Stimulated activated CD4-positive, alpha-beta T cell treated with anti-CD3 and anti-CD28 coated beads, Interleukin-1b, Interleukin-23, amount 100 ng/mL, for 24 hours (primary cell): Measurements from ENCODE around the gene METTL26.
"Not testable (repeated sequence)": the region's sequence is repeated elsewhere in the genome, so short reads cannot be mapped to it uniquely, and the experiment has no call there.

Experiments used
- DNase-seq, 4 experiments: peaks; one replicate each; pipeline ENCODE4 v3.0.0-alpha.2; 2020; ENCODE audit warnings: low read depth in 4 of 4, low spot score in 1 of 4

The METTL26 gene

GRCh38 chr16:598823-599739 lies 37.0 kb downstream of the METTL26 start:
- no peak for DNase-seq

GRCh38 chr16:597655-598054 lies 38.5 kb downstream of the METTL26 start:
- DNase-seq = not testable (repeated sequence)

DNA sequence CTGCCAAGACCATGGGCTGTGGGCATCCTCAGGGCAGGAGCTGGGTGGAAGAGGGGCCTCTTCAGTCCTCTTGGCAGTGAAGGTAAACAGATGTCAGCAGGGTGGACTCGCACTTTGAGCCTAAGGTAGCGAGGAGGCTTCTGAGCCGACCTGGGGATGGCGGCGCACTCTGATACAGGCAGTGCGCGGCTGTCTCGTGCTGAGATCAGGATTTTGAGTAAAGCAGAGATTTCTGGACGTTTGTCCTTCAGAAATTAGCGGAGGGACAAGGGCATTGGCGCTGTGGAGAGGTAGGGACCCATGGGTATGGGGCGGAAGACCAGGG lies 39.4 kb downstream of the METTL26 start:
- no peak for DNase-seq

GRCh38 chr16:595942-596735 lies 40.0 kb downstream of the METTL26 start:
- no peak for DNase-seq

GRCh38 chr16:595094-595528 lies 41.0 kb downstream of the METTL26 start:
- no peak for DNase-seq

- DNase-seq = no peak
Measured at GRCh38 chr16:593807-594206, 42.3 kb downstream of the METTL26 start.

DNA sequence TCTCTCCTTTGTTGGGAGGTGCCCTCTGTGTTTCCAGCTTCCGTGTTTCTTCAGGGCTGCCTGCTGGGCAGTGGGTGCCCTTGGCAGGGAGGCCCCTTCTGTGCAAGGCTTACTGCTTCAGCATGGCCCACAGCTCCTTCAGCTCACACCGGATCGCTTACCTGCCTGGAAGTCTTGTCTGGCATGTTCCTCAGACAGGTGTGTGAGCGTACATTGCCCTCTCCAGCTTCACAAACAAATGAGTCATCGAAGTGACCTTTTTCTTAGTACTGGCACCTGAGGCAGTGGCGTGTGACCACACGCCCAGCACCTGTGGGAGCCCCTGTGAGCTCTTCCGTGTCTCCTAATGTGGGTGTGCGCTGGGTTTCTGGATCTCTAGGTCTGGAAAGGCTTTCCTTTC lies 42.7 kb downstream of the METTL26 start:
- no peak for DNase-seq

DNA sequence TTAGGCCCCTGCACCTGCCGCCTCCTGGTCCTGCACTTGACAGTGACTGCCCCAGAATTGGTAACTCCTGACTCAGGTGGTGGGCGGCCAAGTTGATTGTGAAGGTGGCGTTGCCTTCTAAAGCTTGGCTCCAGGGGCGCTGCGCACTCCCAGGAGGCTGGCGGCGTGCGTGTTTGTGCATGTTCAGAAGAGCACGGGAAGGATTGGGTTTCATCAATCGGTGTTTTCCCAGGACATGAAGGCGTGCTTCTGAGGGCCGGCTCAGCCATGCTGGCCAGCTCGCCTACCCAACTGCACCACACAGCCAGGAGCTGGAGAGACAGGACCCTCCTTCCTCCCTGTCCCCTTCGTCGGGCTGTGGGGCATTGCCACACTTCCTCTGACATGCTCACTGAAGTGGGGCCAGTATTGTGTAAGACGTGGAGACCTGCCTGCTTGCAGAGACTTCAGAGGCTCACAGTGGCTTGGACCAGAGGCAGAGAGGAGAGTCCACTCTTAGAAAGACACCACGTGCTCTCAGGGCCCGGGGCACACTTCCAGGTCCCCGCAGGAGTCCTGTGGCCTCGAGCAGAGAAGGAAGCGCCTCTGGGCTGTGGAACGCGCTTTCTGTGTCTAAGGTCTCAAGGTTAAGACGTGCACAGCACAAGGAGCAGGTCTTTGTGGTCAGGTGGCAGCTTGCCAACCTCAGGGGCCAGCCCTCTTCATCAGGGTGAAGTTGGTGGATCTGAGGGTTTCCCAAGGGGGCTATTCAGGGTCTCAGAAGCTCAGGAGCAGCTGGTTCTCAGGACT lies 43.4 kb downstream of the METTL26 start:
- DNase-seq = no peak

DNA sequence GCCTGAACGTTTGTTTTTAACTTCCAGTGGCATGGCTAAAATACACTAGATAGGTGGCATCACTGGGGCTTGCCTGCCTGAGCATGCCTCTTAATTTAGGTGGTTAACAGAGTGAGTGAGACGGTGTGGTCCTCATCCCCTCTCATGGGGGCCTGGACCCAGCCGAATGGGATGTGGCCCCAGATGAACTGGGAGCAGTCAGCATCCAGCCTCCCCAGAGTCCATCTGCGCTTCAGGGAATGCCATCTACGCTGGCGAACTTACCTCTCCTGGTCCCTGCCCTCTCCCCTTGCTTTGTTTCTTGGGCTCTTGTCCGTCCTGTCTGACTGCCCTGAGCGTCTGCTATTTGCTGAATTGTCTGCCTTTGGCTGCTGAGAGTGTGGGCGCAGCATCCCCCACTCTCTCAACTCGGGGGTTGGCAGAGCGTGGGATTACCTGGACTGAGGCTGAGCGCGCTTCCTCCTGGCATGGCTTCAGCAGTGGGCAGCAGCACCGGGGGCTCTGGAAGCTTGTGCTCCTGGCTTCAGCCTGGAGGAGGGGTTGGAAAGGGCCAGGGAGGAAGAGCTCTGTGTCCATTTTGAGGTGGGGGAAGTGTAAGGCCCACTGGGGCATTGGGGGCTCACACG lies 44.1 kb downstream of the METTL26 start:
- no peak for DNase-seq

DNA sequence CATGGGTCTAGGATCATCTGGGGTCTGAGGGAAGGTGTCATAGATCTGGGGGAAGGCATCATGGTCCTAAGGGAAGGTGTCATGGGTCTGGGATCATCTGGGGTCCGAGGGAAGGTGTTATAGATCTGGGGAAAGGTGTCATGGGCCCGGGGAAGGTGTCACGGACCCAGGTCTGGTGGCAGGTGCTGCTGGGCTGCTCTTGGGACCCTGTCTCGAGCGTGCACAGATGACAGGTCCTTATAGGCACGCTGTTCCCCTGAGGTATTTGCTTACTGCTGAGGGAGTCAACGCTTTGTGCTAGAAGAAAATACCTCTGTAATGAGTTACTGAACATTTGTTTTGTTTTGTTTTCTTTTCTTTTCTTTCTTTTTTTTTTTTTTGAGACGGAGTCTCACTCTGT lies 44.9 kb downstream of the METTL26 start:
- no peak for DNase-seq

GRCh38 chr16:590815-591200 lies 45.3 kb downstream of the METTL26 start:
- DNase-seq = no peak

GRCh38 chr16:590188-590814 lies 45.8 kb downstream of the METTL26 start:
- no peak for DNase-seq

DNA sequence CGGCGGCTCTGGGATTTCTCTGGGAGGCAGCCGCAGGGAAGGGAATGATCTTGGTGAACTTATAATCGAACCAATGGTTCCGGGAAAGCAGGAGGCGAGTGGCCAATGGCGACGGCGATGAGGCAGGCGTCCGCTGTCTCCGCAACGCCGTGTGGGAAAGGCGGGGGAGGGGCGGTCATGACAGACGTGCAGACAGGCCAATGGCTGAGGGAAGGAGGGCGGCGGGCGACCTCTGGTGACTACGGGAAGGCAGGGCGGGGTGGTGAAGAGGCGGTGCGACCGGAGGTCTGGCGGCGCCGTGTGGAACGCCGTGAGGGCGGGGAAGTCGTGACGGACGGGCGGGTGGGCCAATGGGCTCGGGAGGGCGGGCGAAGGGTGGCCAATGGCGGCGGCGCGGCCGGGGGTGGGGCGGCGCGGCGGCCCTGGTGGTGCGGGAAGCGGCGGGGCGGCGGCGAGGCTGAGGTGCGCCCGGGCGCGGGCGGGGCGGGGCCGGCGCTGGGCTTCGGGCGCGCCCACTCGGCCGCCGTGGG lies 46.4 kb downstream of the METTL26 start, which contains the start of gene RAB40C:
RAB40C (plus strand) TSS at position 409 of the 530 bp plus-strand sequence. CDS start 226 bp downstream, outside the sequence.
- DNase-seq = peak; percentile 97 to 99 (median 98)

DNA sequence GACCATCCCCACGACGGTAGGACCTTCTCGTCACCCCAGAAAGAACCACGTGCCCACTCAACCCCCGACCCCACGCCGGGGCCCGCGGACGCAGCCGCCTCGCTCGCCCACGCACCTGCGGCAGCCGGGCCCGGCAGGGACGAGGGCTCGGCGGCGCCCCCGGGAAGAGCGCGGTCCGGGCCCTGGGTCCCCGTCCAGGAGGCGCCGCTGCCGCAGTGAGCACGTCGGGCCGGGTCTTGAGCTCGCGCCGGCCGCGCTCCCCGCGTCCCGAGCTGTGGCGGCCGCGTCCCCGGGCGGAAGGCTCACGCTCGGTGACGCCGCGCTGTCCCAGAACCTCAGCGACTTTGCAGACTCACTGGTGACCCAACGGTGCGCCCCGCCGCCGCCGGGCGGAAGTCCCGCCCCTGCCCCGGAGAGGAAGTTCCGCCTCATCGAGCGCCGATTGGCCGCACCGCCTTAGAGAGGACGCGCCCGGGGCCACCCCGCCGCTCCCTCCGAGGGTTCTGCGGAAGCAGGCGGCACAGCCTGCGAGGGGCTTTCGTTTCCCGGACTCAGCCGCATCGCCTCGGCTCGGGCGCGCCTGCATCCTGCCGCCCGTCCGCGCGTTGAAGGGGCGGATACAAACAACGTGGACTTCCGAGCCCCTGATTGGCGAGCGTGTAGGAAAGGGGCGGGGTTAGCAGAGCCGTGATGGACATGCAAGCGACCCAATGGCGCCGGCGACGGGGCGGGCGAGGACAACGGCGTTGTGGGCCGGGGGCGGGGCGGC lies 47.0 kb downstream of the METTL26 start:
- peak; percentile 91 to 99 (median 95) for DNase-seq

- DNase-seq = peak in 3 of 4 experiments; percentile 46 to 52 (median 50)
Measured at GRCh38 chr16:588639-588888, 47.5 kb downstream of the METTL26 start.

- no peak for DNase-seq
Measured at GRCh38 chr16:586645-587590, 49.2 kb downstream of the METTL26 start.

DNA sequence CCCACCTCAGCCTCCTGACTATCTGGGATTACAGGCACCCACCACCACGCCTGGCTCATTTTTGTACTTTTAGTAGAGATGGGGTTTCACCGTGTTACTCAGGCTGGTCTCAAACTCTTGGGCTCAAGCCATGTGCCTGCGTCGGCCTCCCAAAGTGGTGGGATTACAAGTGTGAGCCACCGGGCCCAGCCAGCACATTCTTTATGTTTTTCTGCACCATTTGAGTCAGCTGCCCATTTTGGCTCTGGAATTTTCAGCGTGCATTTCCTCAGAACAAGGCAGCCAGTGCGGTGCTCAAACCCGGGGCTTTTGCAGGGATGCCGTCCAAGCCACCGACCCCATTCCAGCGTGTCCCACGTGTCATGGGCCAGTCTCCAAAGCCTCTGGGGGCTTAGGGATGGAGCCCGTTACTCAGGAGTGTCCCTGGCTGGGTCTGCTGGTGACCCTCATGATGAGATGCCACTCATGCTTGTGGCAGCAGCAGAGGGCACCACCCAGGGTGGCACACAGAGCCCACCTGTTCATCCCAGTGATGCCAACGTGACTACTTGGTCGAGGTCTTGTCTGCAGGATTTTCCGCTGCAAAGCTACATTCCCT lies 50.0 kb downstream of the METTL26 start:
- DNase-seq = no peak

DNA sequence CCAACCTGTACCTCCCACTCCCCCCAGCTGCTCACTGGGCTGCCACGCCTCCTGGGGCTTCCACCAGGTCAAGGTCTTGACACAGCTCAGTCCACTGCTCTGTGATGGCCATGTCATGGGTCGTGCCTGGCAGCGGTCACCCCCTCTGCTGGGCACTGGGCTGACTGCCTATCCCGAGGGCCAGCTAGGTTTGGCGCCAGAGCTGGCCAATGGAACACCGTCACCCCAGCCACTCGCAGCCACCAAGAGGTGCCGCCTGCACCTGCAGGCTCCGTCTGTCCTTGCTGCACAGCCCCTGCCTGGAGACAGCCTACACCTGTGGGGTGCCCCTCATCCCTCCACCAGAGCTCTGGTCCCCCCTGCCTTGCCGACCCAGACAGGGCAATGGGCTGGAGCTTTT lies 50.8 kb downstream of the METTL26 start:
- DNase-seq = no peak
